HEK293 (cell line): ENCODE data around the gene ARHGEF7.

ENCODE experiments used
- ATF2 ChIP-seq: fragments of 450-650 bp; formaldehyde crosslinking; IDR thresholded peaks from 2 replicates; pipeline ENCODE4 v1.5.1; 2016; ENCODE audit warnings: missing biosample characterization, missing genetic modification characterization, low read depth
- CTCF ChIP-seq: fragments of 450-650 bp; formaldehyde crosslinking; IDR thresholded peaks from 2 replicates; pipeline ENCODE4 v1.5.1; 2016; ENCODE audit warnings: missing biosample characterization, missing genetic modification characterization
- ELK4 ChIP-seq: IDR thresholded peaks from 2 replicates; pipeline ENCODE4 v1.6.1; 2011; ENCODE audit warnings: mild to moderate bottlenecking, low read depth, low read length, borderline replicate concordance
- PBX3 ChIP-seq: sonication (generic); formaldehyde crosslinking; IDR thresholded peaks from 2 replicates; pipeline ENCODE4 v1.8.1; 2022; ENCODE audit warnings: mild to moderate bottlenecking, moderate library complexity, missing genetic modification reagents
- PRDM1 ChIP-seq: fragments of 450-650 bp; formaldehyde crosslinking; IDR thresholded peaks from 2 replicates; pipeline ENCODE4; 2016; ENCODE audit warnings: missing biosample characterization, missing genetic modification characterization
- REPIN1 ChIP-seq: fragments of 450-650 bp; formaldehyde crosslinking; IDR thresholded peaks from 2 replicates; pipeline ENCODE4 v1.5.1; 2017; ENCODE audit warnings: missing biosample characterization, missing genetic modification characterization, low read depth
- ZBTB10 ChIP-seq: fragments of 450-650 bp; formaldehyde crosslinking; IDR thresholded peaks from 2 replicates; pipeline ENCODE4 v1.5.1; 2016; ENCODE audit warnings: missing biosample characterization, missing genetic modification characterization
- ZBTB17 ChIP-seq: fragments of 450-650 bp; formaldehyde crosslinking; IDR thresholded peaks from 2 replicates; pipeline ENCODE4 v1.5.1; 2016; ENCODE audit warnings: missing biosample characterization, missing genetic modification characterization
- ZBTB21 ChIP-seq: fragments of 450-650 bp; formaldehyde crosslinking; IDR thresholded peaks from 2 replicates; pipeline ENCODE4 v1.5.1; 2017; ENCODE audit warnings: missing biosample characterization, missing genetic modification characterization
- ZNF366 ChIP-seq: fragments of 450-650 bp; formaldehyde crosslinking; conservative IDR thresholded peaks from 2 replicates; pipeline ENCODE4 v1.5.1; 2016; ENCODE audit warnings: missing biosample characterization, missing genetic modification characterization
- ZNF692 ChIP-seq: fragments of 450-650 bp; formaldehyde crosslinking; IDR thresholded peaks from 2 replicates; pipeline ENCODE4 v1.5.1; 2016; ENCODE audit warnings: missing biosample characterization, missing genetic modification characterization
- ZNF792 ChIP-seq: fragments of 450-650 bp; formaldehyde crosslinking; IDR thresholded peaks from 2 replicates; pipeline ENCODE4 v1.5.1; 2016; ENCODE audit warnings: missing biosample characterization, missing genetic modification characterization

- TF ChIP-seq CTCF (tag by site-specific recombination) (no peak), ZNF792 (no peak), PBX3 (no peak), ZBTB21 (tag by site-specific recombination) (no peak), REPIN1 (no peak), ZBTB10 (tag by site-specific recombination) (no peak), ELK4 (no peak), ZNF692 (tag by site-specific recombination) (no peak), ZNF366 (no peak), ATF2 (tag by site-specific recombination) (no peak), PRDM1 (tag by site-specific recombination) (no peak), ZBTB17 (tag by site-specific recombination) (no peak)
These were observed 176.8 kb downstream of the ARHGEF7 start for GRCh38 chr13:111291908-111292307.
